Activated CD8-positive, alpha-beta T cell treated with anti-CD3 and anti-CD28 coated beads, Interleukin-2, amount 10 ng/mL, durations not matched to agents 7 days and 5 days (primary cell): Measurements from ENCODE around the gene TM9SF4. TPM values are rescaled to one million over a fixed set of nuclear protein-coding genes. Genes with fewer than 3 reads are reported as not detected.
A peak's percentile ranks its signal among the peaks of the same experiment; 100 is the strongest.

Experiments used
- ATAC-seq: fragments of 150-1000 bp; cut with Tn5 transposase; one replicate; pipeline ENCODE4 v1.10.0; 2021; ENCODE audit warnings: moderate library complexity
- CTCF ChIA-PET: fragments of 350-600 bp; sonication (Branson Sonifier 250); formaldehyde crosslinking; loops from one replicate; lab custom pipeline; 2021; ENCODE audit warnings: antibody characterized with exemption; lab: Charles Lee
- POLR2A ChIA-PET: fragments of 350-600 bp; sonication (Branson Sonifier 250); formaldehyde crosslinking; loops from one replicate; lab custom pipeline; 2021; ENCODE audit warnings: antibody characterized with exemption; lab: Charles Lee
- DNase-seq: peaks from one replicate; pipeline ENCODE4 v3.0.0-alpha.2; 2020
- H3K27ac Mint-ChIP-seq: one replicate; pipeline ENCODE4 v1.8.0; 2021; ENCODE audit warnings: mild to moderate bottlenecking, mixed read lengths
- H3K27me3 Mint-ChIP-seq: one replicate; pipeline ENCODE4 v1.8.0; 2021; ENCODE audit warnings: low read depth, mixed read lengths
- H3K36me3 Mint-ChIP-seq: one replicate; pipeline ENCODE4 v1.8.0; 2021; ENCODE audit warnings: low read depth, mixed read lengths
- H3K4me1 Mint-ChIP-seq: one replicate; pipeline ENCODE4 v1.8.0; 2021; ENCODE audit warnings: low read depth, mixed read lengths
- H3K4me3 Mint-ChIP-seq: one replicate; pipeline ENCODE4 v1.8.0; 2021; ENCODE audit warnings: mild to moderate bottlenecking, mixed read lengths
- H3K9me3 Mint-ChIP-seq: one replicate; pipeline ENCODE4 v1.8.0; 2022; ENCODE audit warnings: mixed read lengths; ENCODE audit not compliant: insufficient read depth
- total RNA-seq, 2 experiments: library from RNA; stranded (reverse); gene quantifications; one replicate each; pipeline ENCODE4 v1.2.3, GENCODE V29; 2021

TM9SF4 gene
- total RNA-seq, 2 experiments from 2014 or later, result 29.8 to 30.4 TPM

- Mint-ChIP-seq H3K9me3 (no peaks in the 10 kb centered on the region), H3K4me3 (no peak overlapping the region), H3K4me1 (no peaks in the 10 kb centered on the region), H3K27ac (no peak overlapping the region), H3K27me3 (peaks cover 12% of the 10 kb centered on the region), H3K36me3 (no peaks in the 10 kb centered on the region)
- ATAC-seq (no peak), DNase-seq (no peak)
- ChIA-PET CTCF (no interaction called here), POLR2A (interaction anchor here (0.6 kb wide), 1 partner anchor 38 kb away, joined by 4 read pairs; no protein-coding TSS in a partner anchor)
Measured at GRCh38 chr20:32075534-32075933, 34.0 kb upstream of the TM9SF4 start.

- no peaks in the 10 kb centered on the region for H3K36me3 Mint-ChIP-seq
- ChIA-PET POLR2A (no interaction called here), CTCF (no interaction called here)
- no peaks in the 10 kb centered on the region for H3K9me3 Mint-ChIP-seq
- ATAC-seq (no peak), DNase-seq (no peak)
- no peaks in the 10 kb centered on the region for H3K4me1 Mint-ChIP-seq
- H3K27ac Mint-ChIP-seq, result no peak overlapping the region
- H3K27me3 Mint-ChIP-seq, result peaks cover 12% of the 10 kb centered on the region
- H3K4me3 Mint-ChIP-seq, result no peak overlapping the region
Measured at GRCh38 chr20:32077190-32077589, 32.3 kb upstream of the TM9SF4 start.

- Mint-ChIP-seq H3K4me1 (no peaks in the 10 kb centered on the region), H3K4me3 (no peak overlapping the region), H3K27me3 (peaks cover 14% of the 10 kb centered on the region), H3K36me3 (no peaks in the 10 kb centered on the region), H3K27ac (no peak overlapping the region), H3K9me3 (no peaks in the 10 kb centered on the region)
- no peak for ATAC-seq
- POLR2A ChIA-PET, result no interaction called here
- CTCF ChIA-PET, result no interaction called here
- DNase-seq, result no peak
Measured at GRCh38 chr20:32078322-32078721, 31.2 kb upstream of the TM9SF4 start.

GRCh38 chr20:32078791-32079190, 30.7 kb upstream of the TM9SF4 start:
- ChIA-PET CTCF (no interaction called here), POLR2A (no interaction called here)
- H3K4me1 Mint-ChIP-seq, result no peaks in the 10 kb centered on the region
- DNase-seq (no peak), ATAC-seq (no peak)
- no peak overlapping the region for H3K27ac Mint-ChIP-seq
- H3K9me3 Mint-ChIP-seq, result no peaks in the 10 kb centered on the region
- H3K4me3 Mint-ChIP-seq, result no peak overlapping the region
- peaks cover 14% of the 10 kb centered on the region for H3K27me3 Mint-ChIP-seq
- H3K36me3 Mint-ChIP-seq, result no peaks in the 10 kb centered on the region

- Mint-ChIP-seq H3K4me3 (no peak overlapping the region), H3K9me3 (no peaks in the 10 kb centered on the region), H3K27ac (no peak overlapping the region), H3K36me3 (no peaks in the 10 kb centered on the region), H3K4me1 (no peaks in the 10 kb centered on the region), H3K27me3 (peaks cover 16% of the 10 kb centered on the region)
- ChIA-PET POLR2A (no interaction called here), CTCF (interaction anchor here (3.0 kb wide), 1 partner anchor 11 kb away, joined by 9 read pairs; no protein-coding TSS in a partner anchor)
- ATAC-seq (no peak), DNase-seq (no peak)
Measured at GRCh38 chr20:32079655-32080109, 29.8 kb upstream of the TM9SF4 start.

- ChIA-PET POLR2A (no interaction called here), CTCF (interaction anchor here (1.0 to 3.0 kb wide), 3 partner anchors 10 to 49 kb away, joined by 4 to 9 read pairs (median 5); no protein-coding TSS in a partner anchor)
- no peak for DNase-seq
- Mint-ChIP-seq H3K9me3 (no peaks in the 10 kb centered on the region), H3K27ac (no peak overlapping the region), H3K27me3 (peaks cover 18% of the 10 kb centered on the region), H3K36me3 (no peaks in the 10 kb centered on the region), H3K4me1 (peaks cover 4% of the 10 kb centered on the region), H3K4me3 (no peak overlapping the region)
- ATAC-seq, result no peak
Measured at GRCh38 chr20:32080783-32081182, 28.7 kb upstream of the TM9SF4 start.

GRCh38 chr20:32083469-32083868, 26.0 kb upstream of the TM9SF4 start:
- H3K4me1 Mint-ChIP-seq, result peaks cover 13% of the 10 kb centered on the region
- peaks cover 19% of the 10 kb centered on the region for H3K27me3 Mint-ChIP-seq
- H3K9me3 Mint-ChIP-seq, result no peaks in the 10 kb centered on the region
- CTCF ChIA-PET, result no interaction called here
- no peak for DNase-seq
- no peak overlapping the region for H3K27ac Mint-ChIP-seq
- H3K4me3 Mint-ChIP-seq, result no peak overlapping the region
- no peak for ATAC-seq
- POLR2A ChIA-PET, result no interaction called here
- H3K36me3 Mint-ChIP-seq, result no peaks in the 10 kb centered on the region

- no peak overlapping the region for H3K27ac Mint-ChIP-seq
- no peaks in the 10 kb centered on the region for H3K9me3 Mint-ChIP-seq
- H3K4me3 Mint-ChIP-seq, result no peak overlapping the region
- ChIA-PET CTCF (interaction anchor here (1.3 kb wide), 2 partner anchors 56 to 264 kb away, joined by 3 to 4 read pairs; no protein-coding TSS in a partner anchor), POLR2A (no interaction called here)
- peaks cover 17% of the 10 kb centered on the region for H3K27me3 Mint-ChIP-seq
- H3K4me1 Mint-ChIP-seq, result peaks cover 13% of the 10 kb centered on the region
- DNase-seq (no peak), ATAC-seq (no peak)
- H3K36me3 Mint-ChIP-seq, result no peaks in the 10 kb centered on the region
Measured at GRCh38 chr20:32087070-32087469, 22.4 kb upstream of the TM9SF4 start.

- POLR2A ChIA-PET, result no interaction called here
- Mint-ChIP-seq H3K9me3 (no peaks in the 10 kb centered on the region), H3K4me1 (peaks cover 13% of the 10 kb centered on the region), H3K27ac (no peak overlapping the region), H3K36me3 (no peaks in the 10 kb centered on the region), H3K27me3 (peaks cover 25% of the 10 kb centered on the region), H3K4me3 (no peak overlapping the region)
- CTCF ChIA-PET, result no interaction called here
- ATAC-seq (no peak), DNase-seq (no peak)
Measured at GRCh38 chr20:32088759-32089158, 20.8 kb upstream of the TM9SF4 start.

- no peak overlapping the region for H3K27ac Mint-ChIP-seq
- no peak overlapping the region for H3K4me3 Mint-ChIP-seq
- H3K27me3 Mint-ChIP-seq, result peaks cover 27% of the 10 kb centered on the region
Measured at GRCh38 chr20:32089637-32090362, 19.7 kb upstream of the TM9SF4 start.

GRCh38 chr20:32091888-32092346, 17.6 kb upstream of the TM9SF4 start:
- ATAC-seq, result peak; percentile 85
- no peaks in the 10 kb centered on the region for H3K9me3 Mint-ChIP-seq
- peaks cover 19% of the 10 kb centered on the region for H3K27me3 Mint-ChIP-seq
- H3K4me3 Mint-ChIP-seq, result no peak overlapping the region
- H3K4me1 Mint-ChIP-seq, result no peaks in the 10 kb centered on the region
- no peaks in the 10 kb centered on the region for H3K36me3 Mint-ChIP-seq
- CTCF ChIA-PET, result interaction anchor here (0.7 to 4.0 kb wide), 26 partner anchors 9 to 275 kb away, joined by 3 to 19 read pairs (median 4); no protein-coding TSS in a partner anchor
- H3K27ac Mint-ChIP-seq, result no peak overlapping the region
- POLR2A ChIA-PET, result no interaction called here
- peak; percentile 87 for DNase-seq

More at GRCh38 chr20:32089637-32090362, 19.7 kb upstream of the TM9SF4 start:
- ChIA-PET CTCF (interaction anchor here (0.7 to 4.0 kb wide), 8 partner anchors 9 to 237 kb away, joined by 3 to 19 read pairs (median 5); partner anchors contain the start of gene TM9SF4), POLR2A (no interaction called here)
- ATAC-seq (no peak), DNase-seq (no peak)
- Mint-ChIP-seq H3K36me3 (no peaks in the 10 kb centered on the region), H3K9me3 (no peaks in the 10 kb centered on the region), H3K4me1 (peaks cover 13% of the 10 kb centered on the region)

GRCh38 chr20:32098786-32099185, 10.7 kb upstream of the TM9SF4 start:
- Mint-ChIP-seq H3K9me3 (no peaks in the 10 kb centered on the region), H3K27ac (no peak overlapping the region), H3K36me3 (no peaks in the 10 kb centered on the region), H3K27me3 (peaks cover 14% of the 10 kb centered on the region), H3K4me3 (no peak overlapping the region), H3K4me1 (no peaks in the 10 kb centered on the region)
- ChIA-PET CTCF (no interaction called here), POLR2A (no interaction called here)
- DNase-seq, result no peak
- ATAC-seq, result no peak
